ENCODE data around the gene SH3D21. TPM values are rescaled to one million over a fixed set of nuclear protein-coding genes. Genes with fewer than 3 reads are reported as not detected.

Gene SH3D21
- total and polyA plus RNA-seq, 7 donors: 0.16 to 7.4 (median 1.8) TPM

DNA sequence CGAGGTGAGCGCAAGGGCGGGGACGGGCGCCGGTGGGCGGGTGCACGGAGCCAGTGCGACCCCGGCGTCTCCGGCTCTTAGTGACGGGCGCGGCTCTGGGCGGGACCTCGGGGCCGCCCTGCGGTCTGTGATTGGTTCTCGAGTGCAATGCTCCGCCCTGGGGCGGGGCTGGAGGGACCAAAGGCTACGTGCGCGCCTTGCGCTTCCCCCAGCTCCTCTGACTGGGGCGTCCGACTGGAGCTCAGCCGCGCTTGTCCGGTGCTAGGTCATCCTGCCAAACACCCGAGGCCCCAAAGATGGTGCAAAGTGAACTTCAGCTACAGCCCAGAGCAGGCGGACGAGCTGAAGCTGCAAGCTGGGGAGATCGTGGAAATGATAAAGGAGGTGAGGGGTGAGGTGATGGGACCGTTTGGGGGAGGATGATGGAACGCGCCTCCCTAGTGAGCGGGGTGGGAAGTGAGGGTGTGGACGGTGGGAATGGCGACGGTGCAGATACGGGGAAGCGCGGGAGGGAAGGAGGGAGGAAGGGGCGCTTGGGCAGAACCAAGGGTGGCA, 811 bp downstream of the SH3D21 start:
- Histone ChIP-seq H3K27ac (peak overlapping the region; percentile 69 to 84 (median 78)), H3K27me3 (no peaks in the 10 kb centered on the region), H3K4me1 (peaks cover 2 to 25% (median 17%) of the 10 kb centered on the region in 4 donors), H3K9me3 (no peaks in the 10 kb centered on the region), H3K4me3 (peak overlapping the region; percentile 57 to 92 (median 71)), H3K36me3 (peaks cover 6 to 28% (median 20%) of the 10 kb centered on the region in 4 donors)
- WGBS, 2 donors: 1% methylated on average over 46 of the region's 46 CpGs
- TF ChIP-seq POLR2AphosphoS5 (IDR thresholded peaks at IDR 0.05) (peak; percentile 71 to 89 (median 78)), POLR2A (IDR thresholded peaks at IDR 0.05) (no peak)
- DNase-seq: peak; percentile 96
- intact Hi-C loops (cut with DNase I): loop anchor here (5.0 kb wide), 1 partner anchor 60 kb away; no protein-coding TSS in a partner anchor

DNA sequence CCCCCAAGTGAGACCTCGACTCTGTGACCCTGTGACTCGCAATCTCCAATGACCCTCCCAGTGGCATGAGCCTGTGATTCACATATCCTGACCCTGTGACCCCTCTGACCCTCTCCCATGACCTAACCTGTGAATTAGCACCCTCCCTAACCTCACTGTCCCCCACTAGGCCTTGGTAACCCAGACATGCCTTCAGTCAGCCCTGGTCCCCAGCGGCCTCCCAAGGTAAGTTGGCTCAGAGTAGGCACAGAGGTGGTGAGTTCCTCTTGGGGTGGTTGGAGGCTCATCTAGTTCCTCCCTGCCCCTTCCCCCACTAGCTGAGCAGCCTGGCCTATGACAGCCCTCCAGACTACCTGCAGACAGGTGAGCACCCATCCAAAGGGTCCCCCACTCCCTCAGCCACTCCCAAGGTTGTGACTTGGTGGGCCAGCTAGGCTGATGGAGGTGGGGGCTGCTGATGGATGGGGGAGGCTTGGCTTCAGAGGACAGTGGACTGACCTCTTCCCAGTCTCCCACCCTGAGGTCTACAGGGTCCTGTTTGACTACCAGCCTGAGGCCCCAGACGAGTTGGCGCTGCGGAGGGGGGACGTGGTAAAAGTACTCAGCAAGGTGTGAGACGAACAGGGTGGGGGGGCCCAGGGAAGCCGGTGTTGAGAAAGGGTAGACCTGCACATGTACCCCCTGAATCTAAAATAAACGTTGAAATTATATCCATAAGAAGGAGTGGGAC, 1.6 kb downstream of the SH3D21 start:
- H3K27ac ChIP-seq: peak overlapping the region in 1 of 4 donors; percentile 78
- peak; percentile 64 for DNase-seq
- no peak for TF ChIP-seq POLR2A (IDR thresholded peaks at IDR 0.05)
- no peak for TF ChIP-seq POLR2AphosphoS5 (IDR thresholded peaks at IDR 0.05)
- TF ChIP-seq EP300 (IDR thresholded peaks at IDR 0.05): no peak
- TF ChIP-seq, protein P1, sequence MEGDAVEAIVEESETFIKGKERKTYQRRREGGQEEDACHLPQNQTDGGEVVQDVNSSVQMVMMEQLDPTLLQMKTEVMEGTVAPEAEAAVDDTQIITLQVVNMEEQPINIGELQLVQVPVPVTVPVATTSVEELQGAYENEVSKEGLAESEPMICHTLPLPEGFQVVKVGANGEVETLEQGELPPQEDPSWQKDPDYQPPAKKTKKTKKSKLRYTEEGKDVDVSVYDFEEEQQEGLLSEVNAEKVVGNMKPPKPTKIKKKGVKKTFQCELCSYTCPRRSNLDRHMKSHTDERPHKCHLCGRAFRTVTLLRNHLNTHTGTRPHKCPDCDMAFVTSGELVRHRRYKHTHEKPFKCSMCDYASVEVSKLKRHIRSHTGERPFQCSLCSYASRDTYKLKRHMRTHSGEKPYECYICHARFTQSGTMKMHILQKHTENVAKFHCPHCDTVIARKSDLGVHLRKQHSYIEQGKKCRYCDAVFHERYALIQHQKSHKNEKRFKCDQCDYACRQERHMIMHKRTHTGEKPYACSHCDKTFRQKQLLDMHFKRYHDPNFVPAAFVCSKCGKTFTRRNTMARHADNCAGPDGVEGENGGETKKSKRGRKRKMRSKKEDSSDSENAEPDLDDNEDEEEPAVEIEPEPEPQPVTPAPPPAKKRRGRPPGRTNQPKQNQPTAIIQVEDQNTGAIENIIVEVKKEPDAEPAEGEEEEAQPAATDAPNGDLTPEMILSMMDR (IDR thresholded peaks at IDR 0.05): no peak
- intact Hi-C loops (cut with DNase I): loop anchor here (5.0 kb wide), 1 partner anchor 60 kb away; no protein-coding TSS in a partner anchor
- no peaks in the 10 kb centered on the region for H3K9me3 ChIP-seq
- peaks cover 2 to 25% (median 17%) of the 10 kb centered on the region in 4 donors for H3K4me1 ChIP-seq
- peaks cover 0 to 20% (median 13%) of the 10 kb centered on the region in 4 donors for H3K36me3 ChIP-seq
- H3K4me3 ChIP-seq: peak overlapping the region; percentile 57 to 92 (median 71)
- H3K27me3 ChIP-seq: no peaks in the 10 kb centered on the region
- WGBS, 2 donors: 83 to 93% methylated on average over 10 of the region's 10 CpGs

DNA sequence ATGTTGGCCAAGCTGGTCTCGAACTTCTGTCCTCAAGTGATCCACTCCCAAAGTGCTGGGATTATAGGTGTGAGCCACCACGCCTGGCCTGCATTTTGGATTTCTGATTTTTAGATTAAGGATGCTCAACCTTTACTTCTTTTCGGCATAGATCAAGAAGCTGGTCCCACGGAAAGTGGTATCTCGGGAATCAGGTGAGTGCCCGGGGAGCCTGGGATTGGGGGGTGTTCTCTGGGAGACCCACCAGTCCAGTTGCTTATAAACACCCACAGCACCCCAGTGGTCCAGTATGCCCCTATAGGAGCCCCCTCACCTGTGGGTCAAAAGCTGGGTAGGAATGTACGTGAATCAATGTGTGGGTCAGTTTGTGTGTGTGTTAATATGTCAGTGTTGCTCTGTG, 3.2 kb downstream of the SH3D21 start:
- intact Hi-C loops (cut with DNase I): loop anchor here (5.0 kb wide), 1 partner anchor 58 kb away; no protein-coding TSS in a partner anchor
- peaks cover 2 to 25% (median 17%) of the 10 kb centered on the region in 4 donors for H3K4me1 ChIP-seq
- H3K27ac ChIP-seq: no peak overlapping the region
- no peaks in the 10 kb centered on the region for H3K9me3 ChIP-seq
- WGBS, 2 donors: 97 to 98% methylated on average over 7 of the region's 7 CpGs
- H3K36me3 ChIP-seq: peaks cover 0 to 3% (median 1%) of the 10 kb centered on the region in 4 donors
- H3K4me3 ChIP-seq: no peak overlapping the region
- H3K27me3 ChIP-seq: no peaks in the 10 kb centered on the region
- no peak for DNase-seq
- TF ChIP-seq EP300 (IDR thresholded peaks at IDR 0.05) (no peak), POLR2A (IDR thresholded peaks at IDR 0.05) (no peak)

DNA sequence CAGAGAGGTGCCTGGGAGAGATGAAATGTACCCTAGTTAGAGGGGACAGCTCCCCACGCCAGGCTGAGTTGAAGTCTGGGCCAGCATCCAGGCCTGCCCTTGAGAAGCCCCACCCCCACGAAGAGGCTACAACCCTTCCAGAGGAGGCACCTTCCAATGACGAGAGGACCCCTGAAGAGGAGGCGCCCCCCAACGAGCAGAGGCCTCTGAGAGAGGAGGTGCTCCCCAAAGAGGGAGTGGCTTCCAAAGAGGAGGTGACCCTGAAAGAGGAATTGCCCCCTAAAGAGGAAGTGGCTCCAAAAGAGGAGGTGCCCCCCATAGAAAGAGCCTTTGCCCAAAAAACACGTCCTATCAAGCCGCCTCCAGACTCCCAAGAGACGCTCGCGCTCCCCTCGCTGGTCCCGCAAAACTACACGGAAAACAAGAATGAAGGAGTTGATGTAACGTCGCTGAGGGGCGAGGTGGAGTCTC, 14.2 kb downstream of the SH3D21 start:
- peaks cover 0 to 39% (median 33%) of the 10 kb centered on the region in 4 donors for H3K4me1 ChIP-seq
- H3K27ac ChIP-seq: peak overlapping the region; percentile 82 to 89 (median 84)
- no peaks in the 10 kb centered on the region for H3K9me3 ChIP-seq
- intact Hi-C loops (cut with DNase I): loop anchor here (2.0 kb wide), 1 partner anchor 48 kb away; no protein-coding TSS in a partner anchor
- no peak for DNase-seq
- no peaks in the 10 kb centered on the region for H3K27me3 ChIP-seq
- TF ChIP-seq POLR2AphosphoS5 (IDR thresholded peaks at IDR 0.05) (no peak), EP300 (IDR thresholded peaks at IDR 0.05) (no peak), POLR2A (IDR thresholded peaks at IDR 0.05) (no peak)
- TF ChIP-seq, protein P1 (IDR thresholded peaks at IDR 0.05): no peak
- H3K4me3 ChIP-seq: peak overlapping the region in 3 of 4 donors; percentile 36 to 85 (median 43)
- 40 to 61% methylated on average over 16 of the region's 16 CpGs for WGBS, 2 donors
- H3K36me3 ChIP-seq: no peaks in the 10 kb centered on the region

DNA sequence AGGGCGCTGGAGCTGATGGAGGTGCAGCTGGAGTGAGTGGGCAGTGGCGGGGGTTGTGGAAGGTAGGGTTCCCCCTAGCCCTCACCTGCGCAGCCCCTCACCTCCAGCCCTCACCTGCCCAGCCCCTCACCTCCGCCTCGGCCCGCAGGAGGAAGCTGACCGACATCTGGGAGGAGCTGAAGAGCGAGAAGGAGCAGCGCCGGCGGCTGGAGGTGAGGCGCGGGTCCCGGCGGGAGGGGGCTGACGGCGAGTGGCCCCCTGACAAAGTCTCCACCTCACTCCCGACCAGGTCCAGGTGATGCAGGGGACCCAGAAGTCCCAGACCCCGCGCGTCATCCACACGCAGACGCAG, 14.6 kb downstream of the SH3D21 start:
- Histone ChIP-seq H3K27ac (peak overlapping the region; percentile 82 to 89 (median 84)), H3K36me3 (no peaks in the 10 kb centered on the region), H3K27me3 (no peaks in the 10 kb centered on the region), H3K4me1 (peaks cover 0 to 39% (median 33%) of the 10 kb centered on the region in 4 donors), H3K9me3 (no peaks in the 10 kb centered on the region), H3K4me3 (peak overlapping the region; percentile 5 to 85 (median 40))
- no peak for TF ChIP-seq EP300 (IDR thresholded peaks at IDR 0.05)
- TF ChIP-seq, protein P1 (IDR thresholded peaks at IDR 0.05): no peak
- 21 to 37% methylated on average over 23 of the region's 23 CpGs for WGBS, 2 donors
- no peak for DNase-seq
- intact Hi-C loops (cut with DNase I): loop anchor here (2.0 kb wide), 1 partner anchor 48 kb away; no protein-coding TSS in a partner anchor

Measured in sigmoid colon (tissue), 7 donors.